ENCODE data around the gene CEP131. TPM values are rescaled to one million over a fixed set of nuclear protein-coding genes. Genes with fewer than 3 reads are reported as not detected.

Gene CEP131
- total and polyA plus RNA-seq, 8 donors, result 4.8 to 75.0 (median 12.1) TPM

- H3K36me3 ChIP-seq, result peaks cover 0 to 36% (median 24%) of the 10 kb centered on the region in 4 donors
- H3K27me3 ChIP-seq, result no peaks in the 10 kb centered on the region
- DNase-seq, result no peak
- no peak for TF ChIP-seq CTCF (IDR thresholded peaks at IDR 0.05)
- no peak for TF ChIP-seq POLR2A (IDR thresholded peaks at IDR 0.05)
- TF ChIP-seq POLR2AphosphoS5 (IDR thresholded peaks at IDR 0.05), result no peak
- TF ChIP-seq EP300 (IDR thresholded peaks at IDR 0.05), result no peak
- H3K27ac ChIP-seq, result no peak overlapping the region
- H3K9me3 ChIP-seq, result no peaks in the 10 kb centered on the region
- 58 to 72% (median 65%) methylated on average over 11 of the region's 11 CpGs for WGBS, 5 donors
- intact Hi-C loops (cut with DNase I; ENCODE audit: low total_unique reads), result no loop called here
- H3K4me3 ChIP-seq, result peak overlapping the region in 3 of 4 donors; percentile 83 to 92 (median 88)
- H3K4me1 ChIP-seq, result peaks cover 19 to 26% (median 26%) of the 10 kb centered on the region in 4 donors
Observed at GRCh38 chr17:81221371-81221841, 1.4 kb downstream of the CEP131 start.

GRCh38 chr17:81219476-81220180 is 3.1 kb downstream of the CEP131 start:
- Histone ChIP-seq H3K4me1 (peaks cover 19 to 26% (median 26%) of the 10 kb centered on the region in 4 donors), H3K36me3 (peaks cover 0 to 36% (median 24%) of the 10 kb centered on the region in 4 donors), H3K27me3 (no peaks in the 10 kb centered on the region), H3K27ac (no peak overlapping the region), H3K9me3 (no peaks in the 10 kb centered on the region), H3K4me3 (no peak overlapping the region)
- intact Hi-C loops (cut with DNase I; ENCODE audit: low total_unique reads), result no loop called here
- no peak for DNase-seq
- WGBS, 5 donors, result 94 to 96% (median 94%) methylated on average over 23 to 24 of the region's 24 CpGs
- TF ChIP-seq POLR2AphosphoS5 (IDR thresholded peaks at IDR 0.05) (no peak), CTCF (IDR thresholded peaks at IDR 0.05) (no peak), EP300 (IDR thresholded peaks at IDR 0.05) (no peak), POLR2A (IDR thresholded peaks at IDR 0.05) (no peak)

GRCh38 chr17:81218991-81219390 is 3.8 kb downstream of the CEP131 start:
- no peak overlapping the region for H3K4me3 ChIP-seq
- H3K27me3 ChIP-seq, result no peaks in the 10 kb centered on the region
- H3K27ac ChIP-seq, result no peak overlapping the region
- intact Hi-C loops (cut with DNase I; ENCODE audit: low total_unique reads), result no loop called here
- no peak for DNase-seq
- TF ChIP-seq CTCF (IDR thresholded peaks at IDR 0.05) (no peak), EP300 (IDR thresholded peaks at IDR 0.05) (no peak), POLR2A (IDR thresholded peaks at IDR 0.05) (no peak), POLR2AphosphoS5 (IDR thresholded peaks at IDR 0.05) (no peak)
- H3K36me3 ChIP-seq, result peaks cover 0 to 36% (median 24%) of the 10 kb centered on the region in 4 donors
- no peaks in the 10 kb centered on the region for H3K9me3 ChIP-seq
- 93 to 98% (median 97%) methylated on average over 9 to 11 of the region's 11 CpGs for WGBS, 5 donors
- H3K4me1 ChIP-seq, result peaks cover 19 to 26% (median 26%) of the 10 kb centered on the region in 4 donors

- peaks cover 15 to 21% (median 21%) of the 10 kb centered on the region in 4 donors for H3K4me1 ChIP-seq
- intact Hi-C loops (cut with DNase I; ENCODE audit: low total_unique reads), result no loop called here
Observed at GRCh38 chr17:81218459-81218858, 4.3 kb downstream of the CEP131 start.

More at GRCh38 chr17:81218459-81218858, 4.3 kb downstream of the CEP131 start:
- Histone ChIP-seq H3K4me3 (no peak overlapping the region), H3K9me3 (no peaks in the 10 kb centered on the region), H3K27me3 (no peaks in the 10 kb centered on the region), H3K36me3 (peaks cover 0 to 36% (median 24%) of the 10 kb centered on the region in 4 donors), H3K27ac (no peak overlapping the region)
- no peak for DNase-seq
- 86 to 91% (median 88%) methylated on average over 9 to 13 of the region's 13 CpGs for WGBS, 5 donors
- TF ChIP-seq POLR2A (IDR thresholded peaks at IDR 0.05) (no peak), EP300 (IDR thresholded peaks at IDR 0.05) (no peak), CTCF (IDR thresholded peaks at IDR 0.05) (no peak), POLR2AphosphoS5 (IDR thresholded peaks at IDR 0.05) (no peak)
